Skeletal muscle tissue (tissue), 5 donors: ENCODE results near the gene ACOT6. TPM values are rescaled to one million over a fixed set of nuclear protein-coding genes. Genes with fewer than 3 reads are reported as not detected.

ENCODE experiments used
- H3K27ac ChIP-seq: one replicate; pipeline ENCODE4 v1.7.0; 2013; ENCODE audit warnings: mild to moderate bottlenecking, low read depth, low read length, inconsistent platforms
- H3K27me3 ChIP-seq, 3 donors: one replicate each; pipeline ENCODE4 v1.7.0; 2013; ENCODE audit warnings: low read length in 3 of 3; ENCODE audit not compliant: control insufficient read depth in 3 of 3, insufficient read depth in 3 of 3
- H3K36me3 ChIP-seq, 3 donors: one replicate each; pipeline ENCODE4 v1.7.0; 2013; ENCODE audit warnings: low read length in 3 of 3; ENCODE audit not compliant: control insufficient read depth in 3 of 3, insufficient read depth in 3 of 3
- H3K4me1 ChIP-seq, 3 donors: one replicate each; pipeline ENCODE4 v1.7.0; 2013; ENCODE audit warnings: low read length in 3 of 3, mild to moderate bottlenecking in 3 of 3; ENCODE audit not compliant: control insufficient read depth in 3 of 3, insufficient read depth in 3 of 3
- H3K4me3 ChIP-seq, 3 donors: one replicate each; pipeline ENCODE4 v1.7.0; 2013; ENCODE audit warnings: low read length in 3 of 3
- H3K9ac ChIP-seq, 3 donors: one replicate each; pipeline ENCODE4 v1.7.0; 2013; ENCODE audit warnings: low read length in 3 of 3, mild to moderate bottlenecking in 3 of 3, moderate library complexity in 2 of 3, low read depth in 1 of 3
- H3K9me3 ChIP-seq, 3 donors: one replicate each; pipeline ENCODE4 v1.7.0; 2013; ENCODE audit warnings: low read length in 3 of 3; ENCODE audit not compliant: control insufficient read depth in 3 of 3
- small RNA-seq: library from RNA; depleted of rRNA; stranded (forward); fragments of <200 nt; gene quantifications from one replicate; pipeline ENCODE3, GENCODE V24; 2014
- total RNA-seq: library from RNA; depleted of rRNA; stranded (reverse); fragments of >200 nt; gene quantifications from one replicate; pipeline ENCODE4 v1.2.3, GENCODE V29; 2014
- donor health status: Osteomylitis.

ACOT6 gene
- total RNA-seq, 1 donor from 2014 or later: not detected

DNA sequence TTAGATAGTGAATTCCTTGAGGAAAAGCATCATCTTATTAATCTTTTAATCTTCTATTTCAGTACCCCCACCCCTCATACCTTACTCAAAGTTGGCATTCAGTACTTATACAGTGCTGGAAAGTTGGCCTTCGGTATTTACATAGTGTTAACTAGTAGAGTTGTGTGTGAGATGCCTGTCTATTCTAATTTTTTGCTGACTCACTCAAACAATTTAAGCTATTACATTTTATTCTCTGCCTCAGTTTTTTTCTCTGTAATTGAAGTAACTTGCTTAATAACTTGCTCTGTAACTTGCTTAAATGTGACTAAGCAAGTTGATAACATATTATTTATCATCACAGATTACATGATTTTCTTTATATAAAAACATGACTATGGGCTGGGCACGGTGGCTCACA, 52.8 kb downstream of the ACOT6 start:
- Histone ChIP-seq H3K27ac (no peak overlapping the region), H3K4me1 (no peaks in the 10 kb centered on the region), H3K36me3 (peaks cover 0 to 4% (median 4%) of the 10 kb centered on the region in 3 donors), H3K9me3 (peaks cover 0 to 4% (median 0%) of the 10 kb centered on the region in 3 donors), H3K4me3 (no peak overlapping the region), H3K27me3 (no peaks in the 10 kb centered on the region), H3K9ac (no peak overlapping the region)

DNA sequence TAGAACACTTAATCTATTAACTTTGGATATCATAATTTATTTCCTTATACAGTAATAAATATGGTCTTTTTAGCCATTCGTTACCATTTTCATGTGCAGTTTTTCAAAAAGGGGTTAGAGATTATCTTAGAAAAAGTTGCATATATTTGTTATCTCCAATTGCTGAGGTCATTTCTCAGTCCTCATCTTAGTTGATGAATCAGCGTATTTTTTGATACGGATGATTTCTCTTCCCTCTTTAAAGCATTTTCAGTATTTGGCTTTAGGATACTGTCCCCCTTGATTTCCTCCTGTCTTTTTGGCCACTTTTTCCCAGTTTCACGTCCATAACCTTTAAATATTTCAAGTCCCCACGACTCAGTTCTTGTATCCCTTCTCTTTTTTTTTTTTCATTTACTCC, 54.3 kb downstream of the ACOT6 start:
- H3K9me3 ChIP-seq: peaks cover 0 to 4% (median 0%) of the 10 kb centered on the region in 3 donors
- H3K27me3 ChIP-seq: no peaks in the 10 kb centered on the region
- no peak overlapping the region for H3K9ac ChIP-seq
- H3K4me3 ChIP-seq: no peak overlapping the region
- H3K4me1 ChIP-seq: no peaks in the 10 kb centered on the region
- H3K27ac ChIP-seq: no peak overlapping the region
- peaks cover 0 to 5% (median 4%) of the 10 kb centered on the region in 3 donors for H3K36me3 ChIP-seq

DNA sequence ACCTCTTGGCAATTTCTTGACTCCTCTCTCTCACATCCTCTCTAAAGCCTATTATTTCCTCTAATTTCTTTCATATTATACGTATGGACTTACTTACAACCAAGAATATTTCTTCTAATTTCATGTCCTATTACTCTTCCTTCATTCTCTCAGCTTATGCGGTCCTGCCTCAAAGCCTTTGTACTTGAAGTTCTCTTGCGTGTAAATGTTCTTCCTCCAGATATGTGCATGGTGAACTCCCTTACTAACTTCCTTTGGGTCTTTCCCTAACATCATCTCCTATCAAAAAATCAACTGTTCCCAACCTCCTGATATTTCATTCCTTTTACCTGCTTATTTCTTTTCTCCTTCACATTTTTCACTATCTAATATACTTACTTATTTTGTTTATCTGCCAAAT, 55.5 kb downstream of the ACOT6 start:
- no peaks in the 10 kb centered on the region for H3K9me3 ChIP-seq
- H3K9ac ChIP-seq: no peak overlapping the region
- H3K4me3 ChIP-seq: no peak overlapping the region
- H3K4me1 ChIP-seq: no peaks in the 10 kb centered on the region
- peaks cover 0 to 4% (median 3%) of the 10 kb centered on the region in 3 donors for H3K36me3 ChIP-seq
- H3K27me3 ChIP-seq: no peaks in the 10 kb centered on the region
- no peak overlapping the region for H3K27ac ChIP-seq

Small RNAs within 50 kb of the gene (small RNA-seq; reads per million reads assigned to genes)
- not detected for gene RNU6-240P

Other genes starting within 250 kb of the ACOT6 start
- gene NUMB, start 154.0 kb upstream of the ACOT6 start, total RNA-seq: 17.2 TPM
- 11.0 TPM for gene RIOX1, start 121.6 kb upstream of the ACOT6 start, total RNA-seq
- gene ACOT1, start 75.4 kb upstream of the ACOT6 start, total RNA-seq: 2.1 TPM
- gene HEATR4, start 53.6 kb upstream of the ACOT6 start, total RNA-seq: under 0.01 TPM
- gene ACOT2, start 43.3 kb upstream of the ACOT6 start, total RNA-seq: 38.6 TPM
- 0.52 TPM for gene ACOT4, start 20.6 kb upstream of the ACOT6 start, total RNA-seq
- gene DNAL1, start 32.5 kb downstream of the ACOT6 start, total RNA-seq: 5.2 TPM
- gene PNMA1, start 101.9 kb downstream of the ACOT6 start, total RNA-seq: 15.1 TPM
- 5.7 TPM for gene PTGR2, start 239.3 kb downstream of the ACOT6 start, total RNA-seq